H1 (cell line): Measurements from ENCODE around the gene HIBCH. TPM values are rescaled to one million over a fixed set of nuclear protein-coding genes. Genes with fewer than 3 reads are reported as not detected.

Experiments
- CTCF ChIA-PET: fragments of 300-600 bp; sonication (Branson Sonifier 250); formaldehyde crosslinking; loops from one replicate; lab custom pipeline; 2021; ENCODE audit not compliant: partially characterized antibody; lab: Charles Lee
- POLR2A ChIA-PET: fragments of 300-600 bp; sonication (Branson Sonifier 250); formaldehyde crosslinking; loops from one replicate; lab custom pipeline; 2021; ENCODE audit warnings: inconsistent platforms; ENCODE audit not compliant: partially characterized antibody; lab: Charles Lee
- DNase-seq, 2 experiments: peaks; one replicate each; pipeline versions ENCODE4 v3.0.0 to v3.0.0-alpha.2; 2010 to 2022; ENCODE audit warnings: low spot score in 2 of 2, low read depth in 1 of 2, mixed read lengths in 1 of 2
- FAIRE-seq: peaks from 2 replicates; lab custom pipeline; 2011; peaks lifted over from hg19 to GRCh38; lab: Jason Lieb, UNC
- H2AFZ ChIP-seq: 2 replicates; pipeline ENCODE4 v1.8.1; 2012; ENCODE audit warnings: low read length, inconsistent platforms
- H2AK5ac ChIP-seq: 2 replicates; pipeline ENCODE4 v1.6.1; 2013; ENCODE audit warnings: low read depth, low read length
- H2BK120ac ChIP-seq: replicated peaks from 2 replicates; pipeline ENCODE3; 2013; ENCODE audit warnings: low read depth, low read length, inconsistent platforms
- H2BK12ac ChIP-seq: 2 replicates; pipeline ENCODE4 v1.6.1; 2013; ENCODE audit warnings: low read depth, low read length
- H2BK15ac ChIP-seq: 2 replicates; pipeline ENCODE4 v1.6.1; 2013; ENCODE audit warnings: low read length
- H2BK20ac ChIP-seq: 2 replicates; pipeline ENCODE4 v1.6.1; 2013; ENCODE audit warnings: low read length
- H2BK5ac ChIP-seq: 2 replicates; pipeline ENCODE4 v1.6.1; 2013; ENCODE audit warnings: low read depth, low read length
- H3K14ac ChIP-seq: 2 replicates; pipeline ENCODE4 v1.6.1; 2013; ENCODE audit warnings: inconsistent platforms; ENCODE audit not compliant: insufficient read length
- H3K18ac ChIP-seq: 2 replicates; pipeline ENCODE4 v1.6.1; 2013; ENCODE audit warnings: low read length; ENCODE audit errors: extremely low read depth
- H3K23ac ChIP-seq: 2 replicates; pipeline ENCODE4 v1.6.1; 2013; ENCODE audit warnings: inconsistent platforms; ENCODE audit not compliant: insufficient read length
- H3K23me2 ChIP-seq: 2 replicates; pipeline ENCODE4 v1.6.1; 2013; ENCODE audit warnings: low read depth, low read length
- H3K27ac ChIP-seq: 2 replicates; pipeline ENCODE4 v1.6.1; 2011; ENCODE audit warnings: low read depth, low read length, inconsistent platforms
- H3K27me3 ChIP-seq, 4 experiments: replicated peaks in 1 of 4; 1 replicate in 1 of 4; 2 replicates in 3 of 4; pipeline versions ENCODE4 v1.6.1 to v1.8.1; 2011 to 2013; ENCODE audit warnings: low read length in 3 of 4, mild to moderate bottlenecking in 3 of 4, inconsistent platforms in 2 of 4, mixed read lengths in 2 of 4, moderate library complexity in 1 of 4; ENCODE audit not compliant: control insufficient read depth in 3 of 4, insufficient read depth in 3 of 4; ENCODE audit errors: extremely low read depth in 1 of 4
- H3K36me3 ChIP-seq, 4 experiments: 2 replicates each; pipeline versions ENCODE4 v1.6.1 to v1.8.1; 2011 to 2013; ENCODE audit warnings: mild to moderate bottlenecking in 4 of 4, low read length in 3 of 4, moderate library complexity in 2 of 4, control low read depth in 1 of 4, inconsistent platforms in 1 of 4; ENCODE audit not compliant: insufficient read depth in 4 of 4, control insufficient read depth in 2 of 4
- H3K4ac ChIP-seq: replicated peaks from 2 replicates; pipeline ENCODE3; 2013; ENCODE audit warnings: low read length, low read depth, mixed read lengths, inconsistent platforms; ENCODE audit not compliant: insufficient read length
- H3K4me1 ChIP-seq, 4 experiments: replicated peaks in 1 of 4; 1 replicate in 1 of 4; 2 replicates in 3 of 4; pipeline versions ENCODE4 v1.6.1 to v1.8.1; 2011 to 2013; ENCODE audit warnings: low read length in 3 of 4, inconsistent platforms in 2 of 4, mixed read lengths in 1 of 4; ENCODE audit not compliant: insufficient read depth in 4 of 4, control insufficient read depth in 3 of 4
- H3K4me2 ChIP-seq, 2 experiments: 2 replicates each; pipeline versions ENCODE4 v1.6.1 to v1.8.1; 2011 to 2013; ENCODE audit warnings: low read depth in 2 of 2, low read length in 2 of 2, control low read depth in 1 of 2, inconsistent platforms in 1 of 2, mild to moderate bottlenecking in 1 of 2; ENCODE audit not compliant: insufficient read depth in 1 of 2
- H3K4me3 ChIP-seq, 4 experiments: fragments of 200-600, 300-600 bp in 1 of 4; sonication (generic), shearing (Covaris generic), sonication (Bioruptor Twin) in 1 of 4; 2 replicates each; pipeline versions ENCODE4 v1.5.1 to v1.8.1; 2011 to 2016; ENCODE audit warnings: low read length in 4 of 4, low read depth in 3 of 4, control low read depth in 2 of 4, inconsistent platforms in 2 of 4, mild to moderate bottlenecking in 2 of 4, mixed read lengths in 1 of 4, moderate library complexity in 1 of 4; ENCODE audit not compliant: insufficient read depth in 2 of 4; ENCODE audit errors: extremely low read depth in 1 of 4
- H3K56ac ChIP-seq: replicated peaks from 2 replicates; pipeline ENCODE3; 2013; ENCODE audit warnings: low read depth, mild to moderate bottlenecking, mixed read lengths, low read length, inconsistent platforms; ENCODE audit not compliant: insufficient read length
- H3K79me1 ChIP-seq: 2 replicates; pipeline ENCODE4 v1.6.1; 2013; ENCODE audit warnings: low read depth, low read length, control low read depth
- H3K79me2 ChIP-seq, 2 experiments: 2 replicates each; pipeline versions ENCODE4 v1.6.1 to v1.8.1; 2012 to 2013; ENCODE audit warnings: low read length in 2 of 2, mild to moderate bottlenecking in 2 of 2, inconsistent platforms in 1 of 2; ENCODE audit not compliant: insufficient read depth in 2 of 2, control insufficient read depth in 1 of 2
- H3K9ac ChIP-seq, 4 experiments: replicated peaks in 1 of 4; 1 replicate in 1 of 4; 2 replicates in 3 of 4; pipeline versions ENCODE4 v1.6.1 to v1.8.1; 2011 to 2013; ENCODE audit warnings: low read depth in 3 of 4, low read length in 3 of 4, control low read depth in 2 of 4, mild to moderate bottlenecking in 2 of 4, moderate library complexity in 2 of 4, inconsistent platforms in 1 of 4; ENCODE audit errors: extremely low read depth in 1 of 4
- H3K9me3 ChIP-seq, 2 experiments: 2 replicates each; pipeline versions ENCODE4 v1.6.1 to v1.8.1; 2012 to 2013; ENCODE audit warnings: mild to moderate bottlenecking in 2 of 2, moderate library complexity in 2 of 2, control low read depth in 1 of 2, inconsistent platforms in 1 of 2, low read depth in 1 of 2, low read length in 1 of 2, mixed read lengths in 1 of 2; ENCODE audit not compliant: insufficient read depth in 2 of 2
- H4K20me1 ChIP-seq, 2 experiments: replicated peaks in 1 of 2; 2 replicates each; pipeline versions ENCODE3 to v1.8.1; 2011 to 2013; ENCODE audit warnings: inconsistent platforms in 2 of 2, low read length in 2 of 2, mild to moderate bottlenecking in 1 of 2; ENCODE audit not compliant: insufficient read depth in 2 of 2, control insufficient read depth in 1 of 2
- H4K5ac ChIP-seq: 2 replicates; pipeline ENCODE4 v1.6.1; 2013; ENCODE audit warnings: low read length, low read depth, mixed read lengths, inconsistent platforms; ENCODE audit not compliant: insufficient read length
- H4K8ac ChIP-seq: 2 replicates; pipeline ENCODE4 v1.8.0; 2013; ENCODE audit warnings: mild to moderate bottlenecking, moderate library complexity, low read length, inconsistent platforms; ENCODE audit not compliant: insufficient read depth; ENCODE audit errors: extremely low read depth
- H4K91ac ChIP-seq: replicated peaks from 2 replicates; pipeline ENCODE3; 2013; ENCODE audit warnings: low read length, mixed read lengths, inconsistent platforms; ENCODE audit not compliant: insufficient read length
- BACH1 ChIP-seq: IDR thresholded peaks from 2 replicates; pipeline ENCODE4 v1.6.1; 2012; ENCODE audit warnings: low read length, improper control_type of control experiment
- SUZ12 ChIP-seq: fragments of 200-600 bp; sonication (generic); IDR thresholded peaks from 2 replicates; pipeline ENCODE4 v1.6.1; 2012; ENCODE audit warnings: mild to moderate bottlenecking, inconsistent platforms, low read length, moderate library complexity, mixed read lengths
- ZNF274 ChIP-seq: IDR thresholded peaks from 2 replicates; pipeline ENCODE4 v1.7.0; 2012; ENCODE audit warnings: low read length, borderline replicate concordance; ENCODE audit errors: extremely low read depth
- WGBS, 2 experiments: shearing (Covaris generic) in 1 of 2; methylation state at CpG; one replicate each; pipeline versions ENCODE4 v1.1.6 to v1.1.7; 2013 to 2015; ENCODE audit warnings: low lambda C conversion rate in 2 of 2, mixed read lengths in 2 of 2, inconsistent platforms in 1 of 2, low coverage in 1 of 2, missing lambda C conversion rate in 1 of 2; ENCODE audit not compliant: insufficient replicate concordance in 2 of 2, insufficient coverage in 1 of 2, insufficient read length in 1 of 2; ENCODE audit errors: extremely low coverage in 1 of 2, missing lambda C conversion rate in 1 of 2; 5-methylcytosine and 5-hydroxymethylcytosine counted together
- polyA plus RNA-seq, 7 experiments: library from polyadenylated mRNA; depleted of rRNA in 3 of 7; stranded (reverse) in 5 of 7; unstranded in 2 of 7; fragments of >200 nt in 5 of 7; fragments of 200-250 nt in 2 of 7; gene quantifications; 1 replicate in 5 of 7; 2 replicates in 1 of 7; 4 replicates in 1 of 7; pipeline versions ENCODE4 v1.2.1 to v1.2.3, GENCODE V29; 2011 to 2013; ENCODE audit warnings: missing spikeins in 2 of 7, mixed read lengths in 2 of 7
- total RNA-seq: library from RNA; stranded (reverse); fragmentation: NEBNext Ultra II Directional; extraction: Animal tissue kit (Norgen Biotek cat#: 25700); gene quantifications from 2 replicates; pipeline ENCODE4 v1.2.1, GENCODE V29; 2021

The HIBCH gene
- total and polyA plus RNA-seq, 2 of the 8 experiments (the other 6 are each of a cell fraction or from before 2014, with no cell fraction given), result 7.5 to 31.8 TPM

DNA sequence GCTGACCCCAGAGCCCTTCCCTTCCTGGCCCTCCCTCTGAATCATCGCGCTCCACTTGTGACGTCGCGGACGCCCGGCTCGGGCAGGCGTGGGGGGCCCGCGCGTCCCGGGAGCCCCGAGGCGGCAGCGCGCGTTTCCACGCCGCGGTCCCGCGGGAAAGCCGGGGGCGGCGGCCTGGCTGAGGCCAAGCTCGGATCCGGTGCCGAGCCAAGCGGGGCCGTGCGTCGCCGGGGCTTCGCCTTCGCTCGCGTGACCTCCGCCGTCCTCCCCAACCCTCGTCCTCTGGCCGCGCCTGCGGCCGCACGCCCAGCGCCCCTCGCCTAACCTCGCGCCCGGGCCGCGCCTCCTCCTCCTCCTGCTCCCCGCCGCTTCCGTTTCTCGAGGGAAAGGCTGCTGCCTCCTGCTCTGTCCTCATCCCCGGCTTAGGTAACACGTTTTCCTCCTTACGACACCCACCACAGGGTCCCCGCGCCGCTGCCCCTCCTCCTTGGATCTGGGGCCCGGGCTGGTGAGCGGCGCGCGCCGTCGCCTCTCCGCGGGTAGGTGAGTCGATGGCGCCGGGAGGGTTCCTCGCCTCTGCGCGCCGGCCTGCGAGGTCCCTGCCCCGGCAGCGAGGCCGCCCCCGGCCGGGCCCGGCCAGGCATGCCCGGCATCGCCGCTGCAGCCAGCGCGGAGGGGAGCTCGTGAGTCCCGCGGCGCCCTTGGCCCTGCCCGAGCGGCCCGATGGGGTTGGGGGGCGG, 24.1 kb upstream of the HIBCH start, which contains the start of gene INPP1:
TSS of gene INPP1 (plus strand) at position 54 of the 740 bp plus-strand sequence. CDS start 16,514 bp downstream, outside the sequence.
- Histone ChIP-seq H2BK20ac (no peak within 1 kb of the TSS), H4K5ac (peak within 1 kb of the TSS; percentile 21), H2BK12ac (peak within 1 kb of the TSS; percentile 43; the same call in 1 of the 2 replicates), H2BK120ac (no peak within 1 kb of the TSS), H3K9me3 (no peaks in the 10 kb centered on the region), H3K23me2 (peaks cover 10% of the 10 kb centered on the region; the same call in 1 of the 2 replicates), H3K18ac (peak within 1 kb of the TSS; percentile 60), H3K14ac (no peak within 1 kb of the TSS), H2BK5ac (no peak within 1 kb of the TSS), H4K91ac (no peak within 1 kb of the TSS), H3K4me3 (peak within 1 kb of the TSS; percentile 37 to 76 (median 58)), H3K56ac (no peak within 1 kb of the TSS), H4K20me1 (no peaks in the 10 kb centered on the region), H3K4me2 (peak within 1 kb of the TSS; percentile 62 to 72), H3K4ac (no peak within 1 kb of the TSS), H2AFZ (peak within 1 kb of the TSS; percentile 99), H3K79me2 (no peaks in the 10 kb centered on the region), H3K4me1 (0 out of 7 replicates have a peak, but pooled peaks cover 0 to 7% (median 0%) of the 10 kb centered on the region in 4 experiments), H3K27ac (no peak within 1 kb of the TSS), H3K9ac (peak within 1 kb of the TSS in 2 of 4 experiments; percentile 20 to 39; a peak in 3 of 7 replicates), H3K36me3 (no peaks in the 10 kb centered on the region), H3K23ac (no peak within 1 kb of the TSS), H3K79me1 (no peaks in the 10 kb centered on the region), H2AK5ac (peak within 1 kb of the TSS; percentile 16; the same call in 1 of the 2 replicates), H2BK15ac (no peak within 1 kb of the TSS), H4K8ac (peak within 1 kb of the TSS; percentile 69; the same call in 1 of the 2 replicates), H3K27me3 (peaks cover 0 to 15% (median 8%) of the 10 kb centered on the region in 4 experiments; a peak in 5 of 7 replicates)
- peak in 1 of 2 experiments; percentile 81 for DNase-seq
- ChIA-PET CTCF (interaction anchor here (0.6 to 2.1 kb wide), 12 partner anchors 10 to 365 kb away, joined by 3 to 12 read pairs (median 4); no protein-coding TSS in a partner anchor), POLR2A (interaction anchor here (1.1 kb wide), 1 partner anchor 25 kb away, joined by 3 read pairs; no protein-coding TSS in a partner anchor)
- 2% methylated on average over 72 of the region's 99 CpGs; no CpG with 5 or more reads in 1 of the 2 experiments for WGBS, 2 experiments
- no peak for FAIRE-seq
- TF ChIP-seq BACH1, result peak; percentile 71; the same call in 1 of the 2 replicates
- 0 out of 2 replicates have a peak, but pooled peaks have one; percentile 5 for TF ChIP-seq SUZ12
- TF ChIP-seq ZNF274, result no peak
